Gastroesophageal sphincter (tissue), 4 donors: ENCODE measurements around the gene RCSD1. TPM values are rescaled to one million over a fixed set of nuclear protein-coding genes. Genes with fewer than 3 reads are reported as not detected.
A peak's percentile ranks its signal among the peaks of the same experiment; 100 is the strongest.

Experiments
- ATAC-seq: fragments of 150-250 bp; one replicate; pipeline ENCODE4 v1.9.1; 2016; ENCODE audit warnings: mild to moderate bottlenecking, moderate library complexity
- H3K27ac ChIP-seq, 4 donors: fragments of 200-600 bp; sonication (generic) in 3 of 4; 1 replicate in 3 of 4; 2 replicates in 1 of 4; pipeline ENCODE4 v1.5.1; 2016 to 2019
- H3K27me3 ChIP-seq: fragments of 200-600 bp; sonication (generic); one replicate; pipeline ENCODE4 v1.5.1; 2019
- H3K36me3 ChIP-seq, 2 donors: fragments of 200-600 bp; sonication (generic); one replicate each; pipeline ENCODE4 v1.5.1; 2019; ENCODE audit warnings: control low read depth in 1 of 2
- H3K4me1 ChIP-seq, 3 donors: fragments of 200-600 bp; sonication (generic); 1 replicate in 2 of 3; 2 replicates in 1 of 3; pipeline ENCODE4 v1.5.1; 2016 to 2019; ENCODE audit warnings: control low read depth in 2 of 3
- H3K4me3 ChIP-seq, 2 donors: fragments of 200-600 bp; sonication (generic); one replicate each; pipeline ENCODE4 v1.5.1; 2019; ENCODE audit warnings: mild to moderate bottlenecking in 1 of 2, moderate library complexity in 1 of 2
- H3K9me3 ChIP-seq, 3 donors: fragments of 200-600 bp; sonication (generic); one replicate each; pipeline ENCODE4 v1.5.1; 2017 to 2019; ENCODE audit warnings: control low read depth in 2 of 3
- EP300 ChIP-seq: sonication (generic); formaldehyde crosslinking; IDR thresholded peaks from one replicate; pipeline ENCODE4 v1.6.1; 2017; ENCODE audit warnings: antibody characterized with exemption, mild to moderate bottlenecking
- POLR2A ChIP-seq, 2 donors: fragments of 450-650 bp; IDR thresholded peaks; one replicate each; pipeline ENCODE4 v1.6.1; 2017; ENCODE audit warnings: antibody characterized with exemption in 2 of 2, mild to moderate bottlenecking in 2 of 2, moderate library complexity in 1 of 2
- POLR2AphosphoS5 ChIP-seq: sonication (generic); formaldehyde crosslinking; IDR thresholded peaks from one replicate; pipeline ENCODE4 v1.6.1; 2017; ENCODE audit warnings: antibody characterized with exemption
- WGBS, 2 donors: methylation state at CpG; one replicate each; pipeline ENCODE4 v1.1.5; 2018; ENCODE audit warnings: low coverage in 1 of 2; 5-methylcytosine and 5-hydroxymethylcytosine counted together
- total RNA-seq, 4 donors: library from RNA; depleted of rRNA; stranded (reverse); fragments of >200 nt; gene quantifications; one replicate each; pipeline ENCODE4 v1.1.0, GENCODE V29; 2016
- TF ChIP-seq, protein P1 (sequence below), 4 experiments: fragments of 200-600 bp in 2 of 4; fragments of 450-650 bp in 2 of 4; sonication (generic) in 1 of 4; IDR thresholded peaks; one replicate each; pipeline ENCODE4 v1.5.1; 2017 to 2019; ENCODE audit warnings: antibody characterized with exemption in 4 of 4, mild to moderate bottlenecking in 2 of 4, moderate library complexity in 2 of 4

Gene RCSD1, protein sequence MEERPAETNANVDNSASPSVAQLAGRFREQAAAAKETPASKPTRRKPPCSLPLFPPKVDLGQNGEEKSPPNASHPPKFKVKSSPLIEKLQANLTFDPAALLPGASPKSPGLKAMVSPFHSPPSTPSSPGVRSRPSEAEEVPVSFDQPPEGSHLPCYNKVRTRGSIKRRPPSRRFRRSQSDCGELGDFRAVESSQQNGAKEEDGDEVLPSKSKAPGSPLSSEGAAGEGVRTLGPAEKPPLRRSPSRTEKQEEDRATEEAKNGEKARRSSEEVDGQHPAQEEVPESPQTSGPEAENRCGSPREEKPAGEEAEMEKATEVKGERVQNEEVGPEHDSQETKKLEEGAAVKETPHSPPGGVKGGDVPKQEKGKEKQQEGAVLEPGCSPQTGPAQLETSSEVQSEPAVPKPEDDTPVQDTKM
- 10 to 100 TPM; 14.5 to 20.6 (median 17.3) TPM for total RNA-seq

DNA sequence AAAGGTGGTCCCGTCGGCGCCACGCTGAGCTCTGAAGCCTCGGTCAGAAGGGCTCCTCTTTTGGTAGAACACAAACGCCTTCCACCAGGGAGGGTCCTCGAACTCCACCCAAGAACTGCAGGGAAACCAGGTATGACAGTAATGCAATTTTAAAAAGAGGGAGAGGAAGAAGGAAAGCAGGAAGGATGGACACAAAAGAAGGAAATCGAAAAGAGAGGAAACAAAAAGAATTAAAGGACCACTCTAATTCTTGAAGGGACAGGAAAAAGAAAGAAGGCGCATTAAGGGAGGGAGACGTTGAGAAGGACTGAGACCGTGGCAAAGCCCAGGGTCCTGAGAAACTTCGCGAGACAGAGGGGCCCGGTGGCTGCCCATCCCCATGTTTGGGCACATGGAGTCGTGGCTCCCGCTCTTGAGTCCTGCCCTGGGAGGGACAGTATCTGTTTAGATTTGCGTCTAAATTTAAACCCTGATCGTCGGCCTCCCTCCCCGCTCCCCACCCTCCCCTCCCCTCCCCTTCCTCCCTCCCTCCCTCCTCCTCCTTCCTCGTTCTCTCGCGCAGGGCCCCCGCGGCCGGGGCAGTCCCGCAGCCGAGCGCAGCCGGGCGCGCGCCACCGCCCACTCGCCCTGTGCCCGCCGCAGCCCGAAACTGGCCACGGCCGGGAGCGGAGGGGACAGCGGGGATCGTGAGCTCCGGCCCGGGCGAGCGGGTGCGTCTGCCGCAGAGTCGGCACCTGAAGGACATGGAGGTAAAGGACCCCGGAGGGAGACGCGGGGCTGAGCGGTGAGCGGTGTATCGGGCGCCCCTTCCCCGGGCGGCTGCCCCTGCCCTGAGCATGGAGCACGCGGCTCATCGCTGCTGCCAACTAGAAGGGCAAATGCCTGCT, at the start of gene RCSD1:
RCSD1 (plus strand) TSS at position 552 of the 887 bp plus-strand sequence; CDS start at position 744, 192 bp downstream.
- TF ChIP-seq POLR2AphosphoS5 (no peak), POLR2A (IDR thresholded peaks at IDR 0.05) (peak; percentile 17 to 51)
- Histone ChIP-seq H3K36me3 (no peaks in the 10 kb centered on the region), H3K9me3 (no peaks in the 10 kb centered on the region), H3K4me1 (peaks cover 0 to 65% (median 13%) of the 10 kb centered on the region in 3 donors), H3K27ac (peak within 1 kb of the TSS; percentile 64 to 89 (median 82)), H3K4me3 (peak within 1 kb of the TSS; percentile 76 to 80), H3K27me3 (no peaks in the 10 kb centered on the region)
- 29 to 40% methylated on average over 2 to 13 of the region's 62 CpGs for WGBS, 2 donors
- ATAC-seq, result peak; percentile 65

DNA sequence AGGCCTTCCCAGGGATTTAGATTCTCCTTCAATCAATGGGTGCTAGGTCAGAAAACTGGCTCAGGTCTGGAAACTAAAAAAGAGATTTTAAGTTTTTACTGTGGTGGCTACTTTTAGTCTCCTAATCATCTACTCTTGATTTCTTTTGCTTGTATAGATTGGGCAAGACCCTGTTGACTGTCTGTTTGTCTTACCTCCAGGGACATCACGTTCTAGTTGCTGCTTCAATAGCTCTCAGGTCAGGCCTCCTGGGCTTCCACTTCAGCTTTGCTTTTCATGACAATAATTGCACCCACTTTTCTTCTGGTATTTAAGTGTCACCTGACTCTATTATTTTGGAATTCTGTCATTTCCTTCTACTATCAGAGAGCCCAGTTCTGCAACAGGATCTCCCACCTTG, 48.0 kb upstream of the RCSD1 start:
- no peak for ATAC-seq
- Histone ChIP-seq H3K9me3 (no peaks in the 10 kb centered on the region), H3K27me3 (no peaks in the 10 kb centered on the region), H3K4me1 (no peaks in the 10 kb centered on the region), H3K4me3 (no peak overlapping the region), H3K36me3 (no peaks in the 10 kb centered on the region), H3K27ac (no peak overlapping the region)
- WGBS, 2 donors, result 100% methylated on average over 1 of the region's 1 CpG
- TF ChIP-seq EP300, result no peak
- TF ChIP-seq, protein P1, sequence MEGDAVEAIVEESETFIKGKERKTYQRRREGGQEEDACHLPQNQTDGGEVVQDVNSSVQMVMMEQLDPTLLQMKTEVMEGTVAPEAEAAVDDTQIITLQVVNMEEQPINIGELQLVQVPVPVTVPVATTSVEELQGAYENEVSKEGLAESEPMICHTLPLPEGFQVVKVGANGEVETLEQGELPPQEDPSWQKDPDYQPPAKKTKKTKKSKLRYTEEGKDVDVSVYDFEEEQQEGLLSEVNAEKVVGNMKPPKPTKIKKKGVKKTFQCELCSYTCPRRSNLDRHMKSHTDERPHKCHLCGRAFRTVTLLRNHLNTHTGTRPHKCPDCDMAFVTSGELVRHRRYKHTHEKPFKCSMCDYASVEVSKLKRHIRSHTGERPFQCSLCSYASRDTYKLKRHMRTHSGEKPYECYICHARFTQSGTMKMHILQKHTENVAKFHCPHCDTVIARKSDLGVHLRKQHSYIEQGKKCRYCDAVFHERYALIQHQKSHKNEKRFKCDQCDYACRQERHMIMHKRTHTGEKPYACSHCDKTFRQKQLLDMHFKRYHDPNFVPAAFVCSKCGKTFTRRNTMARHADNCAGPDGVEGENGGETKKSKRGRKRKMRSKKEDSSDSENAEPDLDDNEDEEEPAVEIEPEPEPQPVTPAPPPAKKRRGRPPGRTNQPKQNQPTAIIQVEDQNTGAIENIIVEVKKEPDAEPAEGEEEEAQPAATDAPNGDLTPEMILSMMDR (IDR thresholded peaks at IDR 0.05), result no peak
- TF ChIP-seq POLR2AphosphoS5, result no peak
- no peak for TF ChIP-seq POLR2A (IDR thresholded peaks at IDR 0.05)

DNA sequence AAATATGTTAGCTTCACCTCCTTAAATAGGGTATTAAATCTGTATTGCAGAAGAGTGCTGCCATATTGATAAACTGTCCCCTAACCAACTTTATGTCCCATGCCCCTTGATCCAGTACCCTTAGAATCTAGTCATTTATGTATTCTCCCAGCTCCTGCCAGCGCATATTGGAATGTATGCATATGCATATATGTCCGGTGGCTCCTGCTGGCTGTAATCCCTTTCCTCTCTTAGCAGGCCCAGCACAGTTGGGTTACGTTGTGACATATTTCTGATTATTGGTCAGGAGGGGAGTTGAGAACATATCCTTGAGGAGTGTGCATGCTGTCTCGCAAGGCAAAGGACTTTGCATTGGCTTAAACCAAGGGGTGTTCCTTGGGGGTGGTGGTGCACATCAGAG, 47.3 kb upstream of the RCSD1 start:
- no peak overlapping the region for H3K4me3 ChIP-seq
- 96 to 97% methylated on average over 3 to 4 of the region's 4 CpGs for WGBS, 2 donors
- H3K27me3 ChIP-seq, result no peaks in the 10 kb centered on the region
- no peak overlapping the region for H3K27ac ChIP-seq
- no peaks in the 10 kb centered on the region for H3K4me1 ChIP-seq
- no peaks in the 10 kb centered on the region for H3K9me3 ChIP-seq
- TF ChIP-seq POLR2A (IDR thresholded peaks at IDR 0.05) (no peak), POLR2AphosphoS5 (no peak), EP300 (no peak)
- TF ChIP-seq, protein P1 (IDR thresholded peaks at IDR 0.05), result no peak
- no peaks in the 10 kb centered on the region for H3K36me3 ChIP-seq
- ATAC-seq, result no peak

DNA sequence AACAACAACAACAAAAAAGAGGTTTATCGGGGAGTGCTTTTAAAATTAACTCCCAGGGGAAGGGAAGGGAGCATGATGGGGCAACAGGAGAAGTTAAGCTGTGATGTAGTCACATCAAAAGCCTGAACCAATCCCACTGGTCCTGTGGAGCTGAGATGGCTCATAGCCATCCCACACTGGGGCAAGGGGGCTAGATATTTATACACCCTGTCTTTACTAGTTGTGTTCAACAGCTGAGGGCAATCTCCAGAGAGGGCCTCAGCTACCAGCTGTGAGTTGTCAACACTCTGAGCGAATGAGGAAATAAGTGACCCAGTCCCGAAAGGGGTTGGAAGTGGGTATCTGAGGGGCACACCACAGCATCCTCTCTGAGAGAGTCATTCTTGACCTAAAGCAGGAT, 45.5 kb upstream of the RCSD1 start:
- no peak for ATAC-seq
- TF ChIP-seq POLR2A (IDR thresholded peaks at IDR 0.05) (no peak), EP300 (no peak), POLR2AphosphoS5 (no peak)
- TF ChIP-seq, protein P1 (IDR thresholded peaks at IDR 0.05), result no peak
- Histone ChIP-seq H3K9me3 (no peaks in the 10 kb centered on the region), H3K4me1 (no peaks in the 10 kb centered on the region), H3K27ac (no peak overlapping the region), H3K27me3 (no peaks in the 10 kb centered on the region), H3K36me3 (no peaks in the 10 kb centered on the region), H3K4me3 (no peak overlapping the region)
- 67 to 78% methylated on average over 2 to 3 of the region's 3 CpGs for WGBS, 2 donors

DNA sequence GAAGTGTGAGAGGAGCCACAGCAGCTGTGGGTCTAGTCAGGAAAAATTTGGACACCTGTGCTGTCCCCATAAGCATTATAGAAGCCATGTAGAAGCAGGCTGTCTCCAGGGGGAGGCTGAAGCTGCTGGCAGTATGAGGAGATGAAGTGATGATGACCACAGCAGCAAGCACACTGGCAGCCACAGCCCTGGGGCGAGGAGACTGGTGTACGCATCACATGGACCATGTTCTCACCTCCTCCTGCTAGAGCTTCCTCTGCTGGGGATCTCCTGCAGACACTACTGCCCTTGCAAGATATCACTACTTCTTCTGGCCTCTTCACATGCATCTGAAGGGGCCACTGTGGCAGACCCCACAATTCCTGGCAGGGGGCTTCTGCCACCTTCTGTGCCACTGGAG, 42.7 kb upstream of the RCSD1 start:
- H3K4me3 ChIP-seq, result no peak overlapping the region
- 100% methylated on average over 1 of the region's 2 CpGs; no CpG with 5 or more reads in 1 of the 2 donors for WGBS, 2 donors
- no peaks in the 10 kb centered on the region for H3K27me3 ChIP-seq
- H3K9me3 ChIP-seq, result no peaks in the 10 kb centered on the region
- no peak for ATAC-seq
- H3K27ac ChIP-seq, result no peak overlapping the region
- TF ChIP-seq POLR2A (IDR thresholded peaks at IDR 0.05), result no peak
- TF ChIP-seq, protein P1 (IDR thresholded peaks at IDR 0.05), result no peak
- no peaks in the 10 kb centered on the region for H3K36me3 ChIP-seq
- no peaks in the 10 kb centered on the region for H3K4me1 ChIP-seq
